Spinal cord (tissue), 10 donors: ENCODE data around the gene PPM1L. TPM values are rescaled to one million over a fixed set of nuclear protein-coding genes. Genes with fewer than 3 reads are reported as not detected.

ENCODE experiments used
- DNase-seq, 6 donors: peaks; one replicate each; pipeline versions ENCODE4 v3.0.0 to v3.0.0-alpha.2; 2013 to 2015; ENCODE audit warnings: low spot score in 6 of 6, low read depth in 4 of 6
- H3K27ac ChIP-seq: one replicate; pipeline ENCODE4 v1.5.1; 2013; ENCODE audit warnings: low read depth, low read length, control low read depth
- H3K27me3 ChIP-seq: one replicate; pipeline ENCODE4 v1.6.1; 2013; ENCODE audit warnings: low read length; ENCODE audit not compliant: control insufficient read depth, insufficient read depth
- H3K36me3 ChIP-seq: one replicate; pipeline ENCODE4 v1.6.1; 2013; ENCODE audit warnings: low read length; ENCODE audit not compliant: control insufficient read depth, insufficient read depth
- H3K4me1 ChIP-seq: one replicate; pipeline ENCODE4 v1.6.1; 2013; ENCODE audit warnings: low read length; ENCODE audit not compliant: control insufficient read depth, insufficient read depth
- H3K4me3 ChIP-seq: one replicate; pipeline ENCODE4 v1.5.1; 2013; ENCODE audit warnings: low read depth, low read length, control low read depth
- H3K9me3 ChIP-seq: one replicate; pipeline ENCODE4 v1.6.1; 2013; ENCODE audit warnings: low read length; ENCODE audit not compliant: control insufficient read depth, insufficient read depth
- WGBS: methylation state at CpG from one replicate; pipeline ENCODE4 v1.1.5; 2013; ENCODE audit warnings: missing lambda C conversion rate; ENCODE audit not compliant: insufficient coverage; 5-methylcytosine and 5-hydroxymethylcytosine counted together
- polyA plus RNA-seq, 2 donors: library from polyadenylated mRNA; unstranded; fragments of 120-200 nt; gene quantifications; one replicate each; pipeline ENCODE4 v1.2.1, GENCODE V29; 2013; ENCODE audit not compliant: insufficient read length in 2 of 2
- total RNA-seq, 2 donors: library from RNA; depleted of rRNA in 1 of 2; stranded (reverse); fragments of 120-200 nt in 1 of 2; fragments of >200 nt in 1 of 2; gene quantifications; one replicate each; pipeline versions ENCODE4 v1.2.3 to v1.2.4, GENCODE V29; 2013 to 2014
- donor health status: healthy.

The PPM1L gene
- total and polyA plus RNA-seq, 4 donors, result 15.4 to 47.9 (median 24.5) TPM

GRCh38 chr3:160738048-160738447 lies 18.0 kb upstream of the PPM1L start:
- H3K36me3 ChIP-seq, result no peaks in the 10 kb centered on the region
- WGBS, result 82% methylated on average over 1 of the region's 2 CpGs
- no peak overlapping the region for H3K27ac ChIP-seq
- no peaks in the 10 kb centered on the region for H3K27me3 ChIP-seq
- H3K9me3 ChIP-seq, result no peaks in the 10 kb centered on the region
- no peak for DNase-seq
- no peaks in the 10 kb centered on the region for H3K4me1 ChIP-seq
- H3K4me3 ChIP-seq, result no peak overlapping the region

GRCh38 chr3:160739079-160739478 lies 17.0 kb upstream of the PPM1L start:
- no peak for DNase-seq
- Histone ChIP-seq H3K27me3 (no peaks in the 10 kb centered on the region), H3K27ac (no peak overlapping the region), H3K4me3 (no peak overlapping the region), H3K4me1 (no peaks in the 10 kb centered on the region), H3K9me3 (no peaks in the 10 kb centered on the region), H3K36me3 (no peaks in the 10 kb centered on the region)
- WGBS, result 63% methylated on average over 1 of the region's 1 CpG

- Histone ChIP-seq H3K27ac (no peak overlapping the region), H3K27me3 (no peaks in the 10 kb centered on the region), H3K9me3 (no peaks in the 10 kb centered on the region), H3K4me3 (no peak overlapping the region), H3K4me1 (no peaks in the 10 kb centered on the region), H3K36me3 (no peaks in the 10 kb centered on the region)
- no peak for DNase-seq
- WGBS, result no CpG with 5 or more reads among the region's 2 CpGs
Observed at GRCh38 chr3:160746976-160747375, 9.1 kb upstream of the PPM1L start.

GRCh38 chr3:160747422-160747821 lies 8.6 kb upstream of the PPM1L start:
- Histone ChIP-seq H3K27ac (no peak overlapping the region), H3K36me3 (no peaks in the 10 kb centered on the region), H3K4me3 (no peak overlapping the region), H3K27me3 (no peaks in the 10 kb centered on the region), H3K4me1 (no peaks in the 10 kb centered on the region), H3K9me3 (no peaks in the 10 kb centered on the region)
- DNase-seq, result no peak
- WGBS, result no CpG with 5 or more reads among the region's 1 CpG

- Histone ChIP-seq H3K4me1 (no peaks in the 10 kb centered on the region), H3K4me3 (no peak overlapping the region), H3K27ac (no peak overlapping the region), H3K36me3 (no peaks in the 10 kb centered on the region), H3K9me3 (no peaks in the 10 kb centered on the region), H3K27me3 (no peaks in the 10 kb centered on the region)
- WGBS, result no CpG with 5 or more reads among the region's 2 CpGs
- DNase-seq, result no peak
Observed at GRCh38 chr3:160748231-160748630, 7.8 kb upstream of the PPM1L start.

GRCh38 chr3:160748787-160749186 lies 7.2 kb upstream of the PPM1L start:
- no peaks in the 10 kb centered on the region for H3K27me3 ChIP-seq
- no peaks in the 10 kb centered on the region for H3K4me1 ChIP-seq
- H3K9me3 ChIP-seq, result no peaks in the 10 kb centered on the region
- WGBS, result no CpG with 5 or more reads among the region's 1 CpG
- no peak overlapping the region for H3K27ac ChIP-seq
- H3K4me3 ChIP-seq, result no peak overlapping the region
- no peak for DNase-seq
- no peaks in the 10 kb centered on the region for H3K36me3 ChIP-seq

- Histone ChIP-seq H3K27ac (peak overlapping the region; percentile 95), H3K4me3 (peak overlapping the region; percentile 93), H3K27me3 (no peaks in the 10 kb centered on the region), H3K4me1 (peaks cover 22% of the 10 kb centered on the region), H3K9me3 (no peaks in the 10 kb centered on the region), H3K36me3 (peaks cover 2% of the 10 kb centered on the region)
- no peak for DNase-seq
- WGBS, result no CpG with 5 or more reads among the region's 2 CpGs
Observed at GRCh38 chr3:160753953-160754352, 2.1 kb upstream of the PPM1L start.

GRCh38 chr3:160754371-160754854 lies 1.6 kb upstream of the PPM1L start:
- Histone ChIP-seq H3K36me3 (peaks cover 2% of the 10 kb centered on the region), H3K4me1 (peaks cover 22% of the 10 kb centered on the region), H3K4me3 (peak overlapping the region; percentile 93), H3K9me3 (no peaks in the 10 kb centered on the region), H3K27ac (peak overlapping the region; percentile 95), H3K27me3 (no peaks in the 10 kb centered on the region)
- WGBS, result 0% methylated on average over 25 of the region's 27 CpGs
- DNase-seq, result peak in 3 of 6 donors; percentile 31 to 78 (median 48)

GRCh38 chr3:160754855-160755747 lies 930 bp upstream of the PPM1L start:
- H3K36me3 ChIP-seq, result peaks cover 2% of the 10 kb centered on the region
- H3K27me3 ChIP-seq, result no peaks in the 10 kb centered on the region
- no peaks in the 10 kb centered on the region for H3K9me3 ChIP-seq
- WGBS, result under 1% methylated on average over 85 of the region's 85 CpGs
- peak overlapping the region; percentile 93 for H3K4me3 ChIP-seq
- H3K4me1 ChIP-seq, result peaks cover 22% of the 10 kb centered on the region
- peak overlapping the region; percentile 95 for H3K27ac ChIP-seq
- peak; percentile 85 to 98 (median 93) for DNase-seq
